Amygdala (tissue), 56 donors: ENCODE results near the gene NSDHL.

Experiments used
- DNase-seq, 56 donors: peaks; one replicate each; lab custom pipeline; 2025; lab: John Stamatoyannopoulos, UW

Gene NSDHL

DNA sequence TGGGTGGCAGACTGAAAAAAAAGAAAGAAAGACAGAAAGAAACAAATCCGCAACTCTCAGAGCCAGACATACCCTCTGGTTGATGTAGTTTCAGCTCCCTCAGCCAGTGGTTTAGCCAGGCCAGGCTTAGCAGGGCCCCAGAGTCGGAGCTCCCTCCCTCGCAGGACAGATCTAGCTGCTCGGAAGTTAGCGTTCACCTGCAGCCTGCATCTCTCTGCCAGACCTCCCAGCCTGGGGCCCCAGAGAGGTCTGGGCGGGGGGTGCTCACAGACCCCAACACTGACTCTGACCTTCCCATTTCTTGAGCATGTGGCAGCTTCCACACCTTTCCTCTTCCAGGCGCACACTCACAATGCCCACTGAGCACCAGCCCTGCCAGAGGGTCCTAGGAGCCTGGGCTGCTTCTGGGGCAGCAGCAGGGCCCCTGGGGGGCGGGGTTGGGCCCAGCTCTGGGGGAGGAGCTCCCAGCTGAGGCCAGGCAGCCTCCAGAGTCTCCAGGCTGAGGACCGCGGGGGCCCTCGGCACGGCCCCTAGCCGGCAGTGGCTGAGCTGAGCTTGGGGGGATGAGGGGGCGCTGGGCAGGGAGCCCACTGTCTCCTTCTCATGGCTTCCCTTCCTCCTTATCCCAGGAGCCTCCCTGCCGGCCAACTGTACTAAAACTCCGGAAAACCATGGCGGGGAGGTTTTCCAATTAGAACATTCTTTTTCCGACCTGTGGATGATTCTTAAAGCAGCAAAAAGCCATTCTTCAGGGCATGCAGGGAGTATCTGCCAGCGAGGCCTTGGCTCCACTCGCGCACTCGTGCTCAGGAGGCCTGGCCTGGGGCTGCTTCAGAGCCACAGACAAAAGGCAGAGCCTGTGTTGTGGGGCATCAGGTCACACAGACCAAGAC lies 62.4 kb downstream of the NSDHL start:
- DNase-seq, result no peak

DNA sequence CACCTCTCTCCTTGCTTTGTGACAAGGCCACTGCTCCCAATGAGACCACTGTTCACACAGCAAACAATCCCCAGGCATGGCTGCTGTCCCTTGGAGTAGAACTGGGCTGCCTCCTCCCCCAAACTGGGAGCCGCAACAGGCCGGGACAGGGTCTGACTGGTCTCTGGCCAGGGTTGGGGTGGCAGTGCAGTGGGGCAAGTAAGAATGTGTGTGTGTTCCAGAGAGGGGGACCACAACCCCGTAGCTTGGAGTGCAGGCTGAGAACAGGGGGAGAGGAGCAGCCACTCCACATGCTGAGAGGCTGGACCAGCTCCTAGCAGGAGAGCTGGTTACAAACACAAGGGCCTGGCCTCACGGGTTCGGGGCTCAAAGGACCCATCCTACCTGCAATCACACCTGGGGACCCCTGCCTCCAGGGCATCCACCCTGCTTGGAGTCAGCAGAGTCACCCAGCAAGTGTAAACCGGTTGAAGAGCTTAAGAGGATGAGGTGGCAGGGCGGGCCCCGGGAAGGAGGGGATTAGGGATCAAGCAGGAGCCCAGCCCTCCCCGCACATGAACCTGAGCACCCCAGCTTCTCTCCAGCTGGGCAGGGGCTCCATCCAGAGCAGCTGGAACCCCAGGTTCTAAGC lies 63.2 kb downstream of the NSDHL start:
- no peak for DNase-seq

DNA sequence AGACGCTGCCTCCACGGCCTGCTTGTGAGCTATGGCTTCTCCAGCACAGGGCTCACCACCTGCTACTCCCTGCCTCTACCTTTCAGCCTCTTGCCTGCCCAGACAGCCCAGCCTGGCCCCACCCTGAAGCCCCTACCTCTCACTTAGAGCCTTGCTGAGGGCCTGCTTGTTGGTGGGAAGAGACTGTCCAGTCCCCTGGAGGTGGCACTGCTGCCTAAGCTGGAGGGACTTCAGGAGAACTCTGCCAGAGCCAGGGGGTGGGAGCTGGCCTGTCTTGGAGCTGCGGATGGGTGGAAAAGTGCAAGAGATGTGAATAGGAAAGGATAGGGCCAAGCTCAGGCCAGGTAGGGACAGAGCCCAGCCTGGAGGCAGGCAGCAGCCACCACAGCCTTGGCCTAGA lies 64.3 kb downstream of the NSDHL start:
- DNase-seq, result no peak

DNA sequence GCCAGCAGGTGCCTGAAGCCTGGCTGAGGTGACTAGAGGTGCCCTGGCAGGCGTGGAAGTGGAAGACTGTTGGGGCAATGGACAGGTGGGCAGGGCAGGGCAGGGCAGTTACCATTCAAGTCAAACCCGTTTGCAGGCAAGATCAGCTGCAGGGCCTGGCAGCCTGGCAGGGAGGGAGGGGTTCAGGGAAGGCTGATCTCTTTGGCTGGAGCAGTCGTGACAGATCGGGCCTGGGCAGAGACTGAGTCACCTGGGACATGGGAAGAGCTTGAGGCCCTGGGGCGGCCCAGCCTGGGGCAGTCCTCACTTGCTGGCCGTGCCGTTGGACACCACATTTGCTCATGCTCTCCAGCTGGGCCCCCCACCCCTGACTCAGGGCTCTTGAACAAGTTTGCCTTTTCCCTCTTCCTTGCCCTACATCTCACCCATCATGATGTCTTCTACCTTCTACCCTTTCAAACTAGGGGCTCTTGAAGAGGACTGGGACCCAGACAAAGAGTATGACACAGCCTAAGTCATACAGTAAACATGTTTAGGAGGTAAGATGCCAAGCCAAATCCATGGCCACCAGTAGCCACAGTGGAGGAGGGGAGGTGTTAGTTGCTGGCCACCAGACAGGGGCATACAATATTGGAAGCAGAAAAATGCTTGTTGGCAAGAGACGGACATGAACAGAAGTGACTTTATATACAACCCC lies 65.0 kb downstream of the NSDHL start:
- no peak for DNase-seq

DNA sequence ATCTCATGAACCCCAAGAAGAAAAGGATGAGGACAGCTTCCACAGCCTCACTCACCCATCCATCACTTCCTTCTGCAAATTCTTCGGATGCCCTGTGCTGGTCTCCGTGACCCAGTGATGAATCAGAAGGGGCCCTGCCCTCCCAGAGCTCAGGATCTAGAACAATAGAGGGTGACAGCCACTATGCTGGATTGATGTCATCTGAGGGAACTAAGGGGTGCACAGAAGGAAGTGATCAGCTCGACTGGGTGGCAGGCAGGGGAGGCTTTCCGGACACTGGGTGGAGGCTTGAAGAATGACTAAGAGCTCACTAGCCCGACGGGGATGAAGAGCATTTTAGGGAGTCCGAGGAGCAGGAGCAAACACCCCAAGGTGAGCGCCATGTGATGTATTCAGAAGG lies 65.6 kb downstream of the NSDHL start:
- no peak for DNase-seq

DNA sequence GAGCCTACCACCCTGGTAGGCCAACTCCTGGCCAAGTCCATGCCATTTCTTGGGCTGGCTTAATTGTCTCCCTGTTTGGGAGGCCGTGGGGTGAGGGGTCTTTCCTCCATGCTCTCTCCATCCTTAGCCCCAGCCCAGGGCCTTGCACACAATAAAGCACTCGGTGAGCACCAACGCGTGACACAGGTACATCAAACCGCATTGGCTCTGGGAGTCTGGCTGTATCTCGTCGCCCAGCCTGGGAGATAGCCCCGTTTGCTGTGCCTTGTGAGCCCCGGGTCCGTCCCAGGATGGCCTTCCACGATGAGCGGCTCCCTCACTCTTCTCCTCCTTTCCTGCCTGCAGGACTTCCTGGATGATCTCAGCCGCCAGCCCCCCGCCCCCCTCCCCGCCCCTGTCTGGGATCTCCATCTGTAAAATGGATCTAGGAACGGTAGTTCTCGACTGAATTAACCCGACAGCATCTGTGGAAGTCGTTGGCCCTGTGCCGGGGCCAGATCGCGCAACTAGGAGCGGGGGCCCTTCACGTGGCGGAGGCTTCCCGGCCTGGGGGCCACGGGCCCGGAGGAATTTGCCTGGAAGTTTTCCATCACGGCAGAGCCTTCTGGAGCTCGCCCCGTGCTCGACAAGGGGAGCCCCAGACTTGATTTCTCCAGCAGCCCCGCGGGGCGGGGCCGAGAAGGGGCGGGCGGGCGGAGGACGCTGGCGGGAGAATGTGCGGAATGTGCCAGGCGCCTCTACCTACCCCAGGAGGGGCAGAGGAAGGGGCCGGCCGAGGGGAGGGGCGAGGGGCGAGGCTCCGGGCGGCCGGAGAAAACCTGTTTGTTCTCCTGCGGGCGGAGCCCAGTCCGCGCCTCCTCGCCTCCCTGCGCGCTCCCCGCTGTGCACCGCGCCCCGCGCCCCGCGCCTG lies 66.6 kb downstream of the NSDHL start, which contains the start of gene ZNF185:
ZNF185 (plus strand) TSS at position 846 of the 910 bp plus-strand sequence. CDS start 16,423 bp downstream, outside the sequence.
- DNase-seq, result no peak

DNA sequence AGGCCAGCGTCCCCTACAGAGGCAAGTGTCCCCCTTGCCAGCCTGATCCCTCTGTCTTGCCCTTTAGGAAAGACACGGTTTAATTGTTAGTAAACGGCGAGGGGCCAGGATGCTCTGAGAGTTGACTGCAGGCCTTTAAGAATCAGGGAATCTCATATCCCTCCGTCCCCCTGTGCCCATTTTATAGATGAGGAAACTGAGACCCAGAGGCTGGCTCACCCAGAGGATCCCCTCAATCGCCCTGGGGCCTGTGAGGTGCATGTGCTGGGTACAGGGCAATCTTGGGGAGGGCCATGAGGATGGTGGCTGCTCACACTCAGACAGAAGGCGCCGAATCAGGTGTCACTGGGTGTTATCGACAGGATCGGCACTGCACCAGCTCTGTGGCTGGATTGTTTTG lies 67.6 kb downstream of the NSDHL start:
- no peak for DNase-seq

DNA sequence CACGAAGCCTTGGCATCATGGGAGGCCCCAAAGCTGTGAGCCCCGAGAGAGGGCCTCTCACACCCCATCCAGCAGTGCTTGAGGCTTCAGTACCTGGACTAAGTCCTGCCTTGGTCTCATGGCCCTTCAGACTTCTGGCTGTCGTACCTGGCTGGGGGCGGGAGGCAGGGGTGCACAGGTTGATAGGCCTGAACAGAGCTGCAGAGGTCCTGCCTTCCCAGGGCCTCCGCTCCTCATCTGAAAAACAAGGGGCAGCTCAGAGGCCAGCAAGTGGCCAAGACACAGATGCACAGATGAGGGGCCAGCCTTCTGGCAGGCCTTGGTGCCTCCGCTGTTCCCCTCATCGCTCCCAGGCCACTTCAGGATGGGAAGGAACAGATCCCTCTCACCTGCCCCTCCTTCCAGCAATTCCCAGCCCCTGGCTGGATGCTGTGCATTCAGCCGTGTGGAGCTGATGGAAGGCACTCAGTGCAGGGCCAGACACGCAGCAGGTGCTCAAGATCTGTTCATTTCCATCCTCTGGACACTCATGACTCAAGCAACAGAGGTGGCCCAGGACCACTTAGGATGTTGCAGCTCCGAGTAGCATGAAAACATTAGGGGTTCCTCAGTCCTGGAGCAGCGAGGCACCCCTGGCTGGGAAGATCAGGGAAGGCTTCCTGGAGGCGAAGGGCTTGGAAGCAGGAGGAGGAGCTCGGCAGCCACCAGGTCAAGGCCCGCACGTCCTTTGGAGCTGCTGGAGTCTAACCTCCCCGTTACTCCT lies 68.4 kb downstream of the NSDHL start:
- no peak for DNase-seq

DNA sequence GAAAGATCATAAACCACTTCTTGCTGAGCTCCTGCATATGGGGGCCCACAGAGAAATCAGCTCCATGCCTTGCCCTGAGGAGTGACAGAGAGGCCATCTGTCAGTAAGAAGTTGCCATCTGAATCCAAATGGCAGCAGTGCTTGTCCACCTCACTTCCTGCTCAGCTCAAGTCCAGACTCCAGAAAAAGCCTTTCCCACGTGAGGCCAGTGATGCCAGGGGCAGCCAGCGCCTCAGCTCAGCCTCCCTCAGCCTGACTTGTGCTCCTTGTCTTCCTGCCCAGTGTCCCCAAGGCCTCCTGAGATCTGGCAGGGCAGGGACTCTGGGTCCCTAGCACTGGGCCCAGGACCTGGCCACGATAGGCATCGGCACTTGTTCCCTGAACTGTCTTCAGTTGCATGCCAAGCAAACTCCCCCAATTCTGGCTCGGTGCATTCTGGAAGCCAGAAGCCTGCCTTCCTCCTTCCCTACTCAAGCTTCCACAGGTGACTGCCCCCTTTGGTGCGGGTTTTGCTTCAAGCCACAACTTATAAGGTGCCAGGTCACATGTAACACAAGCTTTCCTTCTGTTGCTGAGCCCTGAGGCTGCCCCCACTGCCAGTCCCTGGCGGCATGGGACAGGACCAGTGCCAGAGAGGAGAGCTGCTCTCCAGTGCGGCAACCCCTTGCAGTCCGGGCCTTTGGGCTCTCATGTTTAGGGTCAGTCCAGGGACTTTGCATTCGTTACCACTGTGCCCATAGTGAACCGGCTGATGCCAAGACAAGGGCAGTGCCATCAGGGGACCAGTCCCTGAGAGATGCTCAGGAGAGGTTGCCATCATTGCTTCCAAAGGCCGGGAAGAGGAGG lies 69.2 kb downstream of the NSDHL start:
- no peak for DNase-seq

DNA sequence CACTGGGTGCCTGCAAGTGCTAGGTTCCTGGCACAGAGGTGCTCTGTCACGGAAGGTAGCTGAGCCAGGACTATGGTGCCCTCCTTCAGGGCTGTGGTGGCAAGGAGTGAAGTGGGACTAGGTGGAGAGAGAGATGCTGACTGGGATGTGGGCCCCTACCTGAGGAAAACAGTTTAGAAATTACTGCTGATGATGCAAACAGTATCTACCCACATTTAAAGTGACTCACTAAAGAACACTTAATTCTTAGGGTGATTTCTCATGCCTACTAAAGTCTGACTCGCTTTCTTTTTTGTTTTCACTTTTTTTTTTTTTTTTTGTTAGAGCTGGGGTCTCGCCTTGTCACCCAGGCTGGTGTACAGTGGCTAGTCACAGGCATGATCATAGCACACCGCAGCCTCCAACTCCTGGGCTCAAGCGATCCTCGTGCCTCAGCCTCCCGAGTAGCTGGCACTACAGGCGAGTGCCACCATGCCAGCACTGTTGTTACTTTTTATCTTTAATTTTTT lies 70.1 kb downstream of the NSDHL start:
- DNase-seq, result no peak

DNA sequence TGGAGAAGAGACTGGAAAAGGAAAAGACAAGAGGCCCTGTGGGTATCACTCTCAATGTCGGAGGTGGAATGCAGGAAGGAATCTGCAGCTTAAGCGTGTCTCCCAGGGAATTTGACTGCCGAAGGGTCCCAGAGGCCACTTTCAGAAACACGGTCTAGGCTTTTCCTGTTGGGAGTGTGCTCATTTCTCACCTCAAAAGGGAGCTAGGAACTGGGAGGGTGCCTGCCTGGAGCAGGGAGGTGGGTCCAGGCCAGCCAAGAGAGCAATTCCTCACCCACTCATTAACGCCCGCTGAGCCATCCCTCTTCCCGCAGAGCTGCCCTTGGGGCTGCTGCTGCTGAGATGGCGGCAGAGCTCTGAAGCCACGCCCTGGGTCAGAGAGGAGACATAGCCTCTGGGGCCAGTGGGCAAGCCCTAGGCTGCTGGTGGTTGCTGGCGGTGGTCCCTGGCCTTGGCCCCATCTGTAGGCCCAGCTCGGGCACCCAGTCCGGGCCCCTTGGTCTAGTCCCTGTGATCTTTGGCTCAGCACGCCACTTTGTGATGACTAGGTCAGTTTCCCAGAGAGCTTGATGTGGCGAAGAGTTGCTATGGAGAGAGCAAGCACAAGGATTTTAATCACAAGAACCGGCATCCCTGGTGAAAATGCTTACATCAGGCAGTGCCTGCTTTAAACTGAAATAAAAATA lies 71.1 kb downstream of the NSDHL start:
- DNase-seq, result no peak

DNA sequence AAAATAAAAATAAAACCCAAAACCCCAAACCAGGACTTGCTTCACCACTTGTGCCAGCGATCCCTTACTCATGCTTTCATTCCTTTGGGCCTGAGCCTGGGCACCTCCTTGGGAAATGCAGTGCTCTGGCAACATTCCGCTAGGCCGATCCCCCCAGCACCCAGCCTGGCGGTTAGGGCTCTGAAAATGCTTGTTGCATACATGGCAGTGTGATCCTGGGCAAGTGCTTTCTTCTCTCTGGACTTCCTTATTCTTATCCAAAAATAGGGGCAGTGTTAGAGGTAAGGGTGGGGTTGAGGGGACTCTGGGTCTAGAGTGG lies 71.6 kb downstream of the NSDHL start:
- DNase-seq, result no peak

DNA sequence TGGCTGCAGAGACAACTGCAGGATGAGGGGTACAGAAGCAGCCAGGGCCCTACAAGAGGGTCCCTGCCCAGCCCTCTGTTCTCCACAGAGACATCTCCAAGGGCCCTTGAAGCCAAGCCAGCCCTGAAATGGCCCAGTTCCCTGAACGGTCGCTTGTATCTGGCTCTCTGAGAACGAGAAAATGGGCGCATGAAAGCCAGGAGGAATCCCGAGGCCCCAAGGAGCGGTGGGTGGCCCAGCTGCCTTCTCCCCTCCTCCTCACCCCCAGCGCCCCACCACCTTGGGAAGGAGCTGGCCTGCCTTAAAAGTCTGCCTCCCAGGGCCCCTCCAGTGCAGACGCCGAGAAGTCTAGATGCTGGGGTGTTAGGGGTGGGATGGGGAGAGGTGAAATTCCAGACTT lies 72.7 kb downstream of the NSDHL start:
- no peak for DNase-seq

DNA sequence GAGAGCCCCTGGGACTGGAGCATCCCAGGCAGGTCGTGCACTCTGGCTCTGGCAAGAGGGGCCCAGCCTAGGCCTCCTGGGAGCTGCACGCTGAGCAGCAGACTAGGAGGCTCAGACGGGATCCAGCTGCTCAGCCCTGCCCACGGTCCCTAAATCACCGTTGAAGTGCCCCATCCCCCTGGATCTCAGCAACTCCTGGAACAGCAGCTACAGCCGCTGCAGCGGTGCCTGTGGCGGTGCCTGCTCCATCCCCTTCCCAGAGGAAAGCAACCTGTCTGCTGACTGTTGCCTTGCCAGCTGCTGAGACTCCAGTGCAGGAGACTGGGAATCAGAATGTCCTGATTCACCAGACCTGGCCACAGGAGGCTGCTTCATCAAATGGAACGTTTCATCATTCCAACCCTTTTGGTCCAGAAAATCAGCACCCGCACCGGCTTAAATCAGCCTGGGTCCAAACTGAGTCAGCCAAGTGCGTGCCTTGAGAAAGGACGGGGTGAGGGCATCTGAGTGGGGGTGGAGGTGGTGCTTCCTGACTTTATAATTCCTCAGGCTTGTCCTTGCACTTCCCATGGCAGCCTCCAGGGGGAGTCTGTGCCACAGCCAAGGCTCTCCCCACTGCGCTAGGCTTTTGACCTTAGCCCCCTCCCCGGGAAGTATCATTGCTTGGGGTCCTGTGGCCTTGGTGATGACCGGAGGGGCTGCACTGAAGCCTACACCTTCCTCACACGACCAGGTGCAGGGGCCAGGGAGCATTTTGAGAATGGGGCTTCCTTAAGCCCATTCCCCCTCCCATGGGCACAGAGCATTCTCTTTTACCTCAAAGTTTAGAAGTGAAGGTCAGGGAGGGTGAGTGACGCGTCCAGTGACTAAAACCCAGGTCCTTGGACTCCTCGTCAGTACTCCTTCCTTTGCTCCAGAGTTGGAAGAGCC lies 73.6 kb downstream of the NSDHL start:
- peak in 16 of 56 donors; percentile 1 to 55 (median 22) for DNase-seq

DNA sequence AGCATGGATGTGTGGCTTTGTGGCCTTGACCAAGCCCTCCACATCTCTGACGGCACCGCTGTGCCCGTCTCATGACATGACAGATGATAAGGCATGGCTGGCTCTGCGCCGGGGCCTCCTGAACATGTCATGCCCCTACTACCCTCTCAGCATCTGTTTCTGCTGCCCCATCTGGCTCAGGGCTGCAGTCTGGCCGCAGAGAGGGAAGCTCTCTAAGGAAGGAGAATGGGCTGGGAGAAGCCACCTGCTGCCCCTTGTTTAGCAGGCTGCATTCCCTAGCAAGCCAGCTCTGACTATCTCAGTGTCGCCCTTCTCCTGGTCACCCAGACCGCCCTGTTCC lies 74.2 kb downstream of the NSDHL start:
- no peak for DNase-seq

DNA sequence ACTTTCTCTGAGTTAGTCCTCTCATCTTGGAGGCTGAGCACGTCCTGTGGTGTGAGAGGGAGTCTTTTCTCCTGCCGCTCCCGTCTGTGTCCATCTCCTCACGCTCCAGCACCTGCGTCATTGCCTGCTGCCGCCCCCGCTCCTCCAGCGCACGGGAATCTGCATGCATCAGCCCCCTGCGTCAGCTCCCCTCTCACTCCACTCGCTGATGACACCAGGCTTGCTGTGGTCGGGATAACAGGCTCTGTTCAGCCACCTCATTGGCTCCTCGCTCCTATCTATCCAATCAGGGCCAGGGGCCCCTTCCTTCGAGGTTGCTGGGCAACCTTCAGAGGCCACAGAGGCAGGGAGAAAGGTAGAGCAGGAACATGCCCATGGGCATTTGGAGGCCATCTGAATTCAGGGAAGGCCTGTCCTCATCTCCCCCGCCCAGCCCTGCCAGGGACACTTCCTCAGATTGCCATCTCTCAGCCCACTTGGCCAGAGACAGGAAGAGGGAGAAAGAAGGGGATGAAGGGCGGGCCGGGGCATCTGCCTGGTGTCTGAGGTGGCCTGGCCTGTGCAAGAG lies 76.3 kb downstream of the NSDHL start:
- peak in 13 of 56 donors; percentile 1 to 47 (median 23) for DNase-seq

DNA sequence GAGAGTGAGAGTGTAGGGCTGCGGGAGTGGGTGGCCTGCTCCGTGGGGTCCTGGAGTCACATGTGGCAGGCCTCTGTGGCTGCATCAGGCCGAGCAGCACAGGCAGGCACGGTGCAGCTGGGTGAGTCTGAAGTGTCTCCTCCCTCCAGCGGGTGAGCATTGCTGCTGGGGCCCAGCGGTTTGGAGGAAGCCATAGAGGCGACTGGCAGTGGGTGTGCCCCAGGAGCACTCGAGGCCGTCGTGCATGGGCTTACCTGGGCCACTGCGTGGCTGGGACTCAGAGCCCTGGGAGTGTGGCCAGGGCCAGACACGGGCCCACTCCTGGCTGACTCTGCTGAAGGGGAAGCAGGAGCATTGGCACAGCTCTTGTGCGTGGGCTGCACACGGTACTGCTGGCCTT lies 77.6 kb downstream of the NSDHL start:
- DNase-seq, result no peak
